ENCODE measurements around the gene MYO1D. TPM values are rescaled to one million over a fixed set of nuclear protein-coding genes. Genes with fewer than 3 reads are reported as not detected.
"Not testable (repeated sequence)": the region's sequence is repeated elsewhere in the genome, so short reads cannot be mapped to it uniquely, and the experiment has no call there.

Gene MYO1D
- total RNA-seq, 1 experiment from 2014 or later: 57.2 TPM

GRCh38 chr17:32529604-32530003 lies 347.3 kb downstream of the MYO1D start:
- Mint-ChIP-seq H3K4me3 (ENCODE audit: low read depth, unreplicated experiment) (no peak overlapping the region), H3K27me3 (ENCODE audit: unreplicated experiment) (no peaks in the 10 kb centered on the region), H3K36me3 (ENCODE audit: insufficient read depth, unreplicated experiment) (peaks cover 4% of the 10 kb centered on the region), H3K27ac (ENCODE audit: unreplicated experiment) (no peak overlapping the region), H3K9me3 (ENCODE audit: low read depth, unreplicated experiment) (no peaks in the 10 kb centered on the region), H3K4me1 (ENCODE audit: low read depth, unreplicated experiment) (no peaks in the 10 kb centered on the region)
- BruUV-seq (replicated peaks): no TSS peak
- intact Hi-C loops (cut with micrococcal nuclease; ENCODE audit: unreplicated experiment): no loop called here
- no peak for TF ChIP-seq CTCF (IDR thresholded peaks at IDR 0.05; ENCODE audit: unreplicated experiment)
- no peak for DNase-seq
- CTCF ChIA-PET: no interaction called here

- Mint-ChIP-seq H3K4me3 (ENCODE audit: low read depth, unreplicated experiment) (no peak overlapping the region), H3K27me3 (ENCODE audit: unreplicated experiment) (no peaks in the 10 kb centered on the region), H3K9me3 (ENCODE audit: low read depth, unreplicated experiment) (no peaks in the 10 kb centered on the region), H3K27ac (ENCODE audit: unreplicated experiment) (no peak overlapping the region), H3K36me3 (ENCODE audit: insufficient read depth, unreplicated experiment) (peaks cover 4% of the 10 kb centered on the region), H3K4me1 (ENCODE audit: low read depth, unreplicated experiment) (no peaks in the 10 kb centered on the region)
- CTCF ChIA-PET: no interaction called here
- TF ChIP-seq CTCF (IDR thresholded peaks at IDR 0.05; ENCODE audit: unreplicated experiment): no peak
- intact Hi-C loops (cut with micrococcal nuclease; ENCODE audit: unreplicated experiment): no loop called here
- BruUV-seq (replicated peaks): no TSS peak
- no peak for DNase-seq
Measured at GRCh38 chr17:32528825-32529224, 348.1 kb downstream of the MYO1D start.

GRCh38 chr17:32527146-32527545 lies 349.8 kb downstream of the MYO1D start:
- BruUV-seq (replicated peaks): no TSS peak
- DNase-seq: no peak
- Mint-ChIP-seq H3K4me3 (ENCODE audit: low read depth, unreplicated experiment) (no peak overlapping the region), H3K27ac (ENCODE audit: unreplicated experiment) (no peak overlapping the region), H3K27me3 (ENCODE audit: unreplicated experiment) (no peaks in the 10 kb centered on the region), H3K4me1 (ENCODE audit: low read depth, unreplicated experiment) (no peaks in the 10 kb centered on the region), H3K9me3 (ENCODE audit: low read depth, unreplicated experiment) (no peaks in the 10 kb centered on the region), H3K36me3 (ENCODE audit: insufficient read depth, unreplicated experiment) (peaks cover 4% of the 10 kb centered on the region)
- intact Hi-C loops (cut with micrococcal nuclease; ENCODE audit: unreplicated experiment): no loop called here
- CTCF ChIA-PET: interaction anchor here (0.6 kb wide), 1 partner anchor 13 kb away, joined by 4 read pairs; no protein-coding TSS in a partner anchor
- no peak for TF ChIP-seq CTCF (IDR thresholded peaks at IDR 0.05; ENCODE audit: unreplicated experiment)

GRCh38 chr17:32525122-32525521 lies 351.8 kb downstream of the MYO1D start:
- BruUV-seq (replicated peaks): no TSS peak
- DNase-seq: no peak
- intact Hi-C loops (cut with micrococcal nuclease; ENCODE audit: unreplicated experiment): no loop called here
- CTCF ChIA-PET: no interaction called here
- Mint-ChIP-seq H3K27ac (ENCODE audit: unreplicated experiment) (no peak overlapping the region), H3K4me3 (ENCODE audit: low read depth, unreplicated experiment) (no peak overlapping the region), H3K4me1 (ENCODE audit: low read depth, unreplicated experiment) (peaks cover 5% of the 10 kb centered on the region), H3K36me3 (ENCODE audit: insufficient read depth, unreplicated experiment) (peaks cover 4% of the 10 kb centered on the region), H3K27me3 (ENCODE audit: unreplicated experiment) (no peaks in the 10 kb centered on the region), H3K9me3 (ENCODE audit: low read depth, unreplicated experiment) (no peaks in the 10 kb centered on the region)
- no peak for TF ChIP-seq CTCF (IDR thresholded peaks at IDR 0.05; ENCODE audit: unreplicated experiment)

GRCh38 chr17:32524553-32524880 lies 352.4 kb downstream of the MYO1D start:
- H3K4me1 Mint-ChIP-seq (ENCODE audit: low read depth, unreplicated experiment): peaks cover 12% of the 10 kb centered on the region
- H3K36me3 Mint-ChIP-seq (ENCODE audit: insufficient read depth, unreplicated experiment); intact Hi-C loops (cut with micrococcal nuclease; ENCODE audit: unreplicated experiment); H3K27me3 Mint-ChIP-seq (ENCODE audit: unreplicated experiment); DNase-seq; BruUV-seq (replicated peaks); H3K9me3 Mint-ChIP-seq (ENCODE audit: low read depth, unreplicated experiment); H3K27ac Mint-ChIP-seq (ENCODE audit: unreplicated experiment); H3K4me3 Mint-ChIP-seq (ENCODE audit: low read depth, unreplicated experiment): not testable (repeated sequence)
- CTCF ChIA-PET: interaction anchor here (0.6 kb wide), 1 partner anchor 146 kb away, joined by 5 read pairs; no protein-coding TSS in a partner anchor
